Measurements from ENCODE around the gene ADGRA1.
"Not testable (repeated sequence)": the region's sequence is repeated elsewhere in the genome, so short reads cannot be mapped to it uniquely, and the experiment has no call there.

The ADGRA1 gene

DNA sequence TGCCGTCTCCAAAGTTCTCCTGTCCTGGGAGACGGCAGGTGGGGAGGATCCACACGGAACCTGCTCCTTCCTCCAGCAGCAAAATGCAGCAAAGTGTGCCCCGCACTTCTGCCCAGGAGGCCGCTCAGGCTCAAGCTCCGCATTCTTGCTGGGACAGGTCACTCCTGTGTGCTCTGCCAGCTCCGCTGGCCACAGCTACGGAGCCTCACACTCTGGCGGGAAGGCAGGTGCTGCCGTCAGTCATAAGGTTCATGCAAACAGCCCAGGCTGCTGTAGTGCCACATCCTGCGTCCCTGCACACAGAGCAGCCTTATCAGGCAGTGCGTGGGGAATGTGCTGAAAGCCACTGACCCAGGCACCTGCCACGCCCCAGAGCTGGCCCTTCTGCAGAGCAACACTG, 22.4 kb downstream of the ADGRA1 start:
- H3K4me1 ChIP-seq (ENCODE audit: insufficient read depth, low read length) = no peaks in the 10 kb centered on the region

GRCh38 chr10:133110609-133111275, 23.0 kb downstream of the ADGRA1 start:
- H3K9me3 ChIP-seq (ENCODE audit: insufficient read depth, low read depth, low read length) = peaks cover 17% of the 10 kb centered on the region
- no peak overlapping the region for H3K27ac ChIP-seq (ENCODE audit: low read length)
- no peak overlapping the region for H3K4me3 ChIP-seq (ENCODE audit: low read length)
- H3K36me3 ChIP-seq (ENCODE audit: insufficient read depth, low read depth, low read length) = no peaks in the 10 kb centered on the region
- H3K9ac ChIP-seq (ENCODE audit: low read depth, low read length) = no peak overlapping the region
- no peaks in the 10 kb centered on the region for H3K27me3 ChIP-seq (ENCODE audit: insufficient read depth, low read length)
- H3K4me1 ChIP-seq (ENCODE audit: insufficient read depth, low read length) = no peaks in the 10 kb centered on the region

More for the DNA sequence above, 22.4 kb downstream of the ADGRA1 start:
- Histone ChIP-seq H3K9ac (ENCODE audit: low read depth, low read length) (no peak overlapping the region), H3K36me3 (ENCODE audit: insufficient read depth, low read depth, low read length) (no peaks in the 10 kb centered on the region), H3K27me3 (ENCODE audit: insufficient read depth, low read length) (no peaks in the 10 kb centered on the region), H3K4me3 (ENCODE audit: low read length) (no peak overlapping the region), H3K9me3 (ENCODE audit: insufficient read depth, low read depth, low read length) (peaks cover 17% of the 10 kb centered on the region), H3K27ac (ENCODE audit: low read length) (no peak overlapping the region)

DNA sequence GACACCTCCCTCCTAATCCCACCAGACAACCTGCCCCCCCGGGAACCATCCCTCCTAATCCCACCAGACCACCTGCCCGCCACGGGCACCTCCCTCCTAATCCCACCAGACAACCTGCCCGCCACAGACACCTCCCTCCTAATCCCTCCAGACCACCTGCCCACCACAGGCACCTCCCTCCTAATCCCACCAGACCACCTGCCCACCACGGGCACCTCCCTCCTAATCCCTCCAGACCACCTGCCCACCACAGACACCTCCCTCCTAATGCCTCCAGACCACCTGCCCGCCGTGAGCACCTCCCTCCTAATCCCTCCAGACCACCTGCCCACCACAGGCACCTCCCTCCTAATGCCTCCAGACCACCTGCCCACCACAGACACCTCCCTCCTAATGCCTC, 23.9 kb downstream of the ADGRA1 start:
- not testable (repeated sequence) for H3K27me3 ChIP-seq (ENCODE audit: insufficient read depth, low read length); H3K27ac ChIP-seq (ENCODE audit: low read length); H3K4me3 ChIP-seq (ENCODE audit: low read length); H3K4me1 ChIP-seq (ENCODE audit: insufficient read depth, low read length); H3K9ac ChIP-seq (ENCODE audit: low read depth, low read length); H3K36me3 ChIP-seq (ENCODE audit: insufficient read depth, low read depth, low read length)
- peaks cover 17% of the 10 kb centered on the region for H3K9me3 ChIP-seq (ENCODE audit: insufficient read depth, low read depth, low read length)

GRCh38 chr10:133113146-133113830, 25.6 kb downstream of the ADGRA1 start:
- Histone ChIP-seq H3K4me1 (ENCODE audit: insufficient read depth, low read length) (no peaks in the 10 kb centered on the region), H3K27ac (ENCODE audit: low read length) (no peak overlapping the region), H3K27me3 (ENCODE audit: insufficient read depth, low read length) (no peaks in the 10 kb centered on the region), H3K4me3 (ENCODE audit: low read length) (no peak overlapping the region), H3K9ac (ENCODE audit: low read depth, low read length) (no peak overlapping the region), H3K9me3 (ENCODE audit: insufficient read depth, low read depth, low read length) (peaks cover 2% of the 10 kb centered on the region), H3K36me3 (ENCODE audit: insufficient read depth, low read depth, low read length) (no peaks in the 10 kb centered on the region)

DNA sequence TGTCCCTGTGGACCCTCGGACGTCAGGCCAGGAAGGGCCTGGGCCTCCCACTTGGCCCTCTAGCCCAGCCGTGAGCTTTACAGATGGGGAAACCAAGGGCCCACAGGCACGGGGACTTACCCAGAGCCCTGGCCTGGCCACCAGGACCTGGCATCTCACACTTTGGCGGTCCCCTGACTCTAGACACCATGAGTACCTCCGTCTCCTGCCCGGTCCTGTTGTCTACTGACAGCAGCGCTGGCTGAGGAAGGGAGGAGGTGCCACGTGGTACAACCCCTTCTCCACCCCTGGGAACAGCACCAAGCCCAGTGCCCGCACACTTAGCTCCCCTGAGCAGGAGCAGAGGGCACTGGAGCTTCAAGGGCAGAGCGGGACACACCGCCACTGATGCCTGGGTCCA, 26.1 kb downstream of the ADGRA1 start:
- no peaks in the 10 kb centered on the region for H3K27me3 ChIP-seq (ENCODE audit: insufficient read depth, low read length)
- H3K4me3 ChIP-seq (ENCODE audit: low read length) = no peak overlapping the region
- no peak overlapping the region for H3K27ac ChIP-seq (ENCODE audit: low read length)
- no peaks in the 10 kb centered on the region for H3K9me3 ChIP-seq (ENCODE audit: insufficient read depth, low read depth, low read length)
- no peaks in the 10 kb centered on the region for H3K4me1 ChIP-seq (ENCODE audit: insufficient read depth, low read length)
- no peaks in the 10 kb centered on the region for H3K36me3 ChIP-seq (ENCODE audit: insufficient read depth, low read depth, low read length)
- H3K9ac ChIP-seq (ENCODE audit: low read depth, low read length) = no peak overlapping the region

DNA sequence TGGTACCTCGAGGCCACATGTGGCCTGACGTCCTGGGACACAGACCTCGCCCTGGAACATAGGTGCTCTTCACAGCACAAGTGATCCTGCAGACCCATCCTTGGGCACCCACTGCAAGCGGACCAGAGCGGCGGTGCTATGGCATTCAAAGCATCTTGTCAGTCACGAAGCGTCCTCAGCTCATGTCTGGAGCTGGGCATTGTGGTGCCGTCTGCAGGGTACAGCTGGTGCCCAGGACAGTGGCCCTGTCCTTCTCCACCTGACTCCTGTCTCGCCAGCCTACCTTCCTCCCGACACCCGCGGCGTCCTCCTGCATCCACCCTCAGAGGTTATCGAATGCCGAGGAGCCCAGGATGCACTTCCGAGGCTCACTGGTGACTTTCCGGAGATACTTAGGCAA, 26.5 kb downstream of the ADGRA1 start:
- no peak overlapping the region for H3K9ac ChIP-seq (ENCODE audit: low read depth, low read length)

DNA sequence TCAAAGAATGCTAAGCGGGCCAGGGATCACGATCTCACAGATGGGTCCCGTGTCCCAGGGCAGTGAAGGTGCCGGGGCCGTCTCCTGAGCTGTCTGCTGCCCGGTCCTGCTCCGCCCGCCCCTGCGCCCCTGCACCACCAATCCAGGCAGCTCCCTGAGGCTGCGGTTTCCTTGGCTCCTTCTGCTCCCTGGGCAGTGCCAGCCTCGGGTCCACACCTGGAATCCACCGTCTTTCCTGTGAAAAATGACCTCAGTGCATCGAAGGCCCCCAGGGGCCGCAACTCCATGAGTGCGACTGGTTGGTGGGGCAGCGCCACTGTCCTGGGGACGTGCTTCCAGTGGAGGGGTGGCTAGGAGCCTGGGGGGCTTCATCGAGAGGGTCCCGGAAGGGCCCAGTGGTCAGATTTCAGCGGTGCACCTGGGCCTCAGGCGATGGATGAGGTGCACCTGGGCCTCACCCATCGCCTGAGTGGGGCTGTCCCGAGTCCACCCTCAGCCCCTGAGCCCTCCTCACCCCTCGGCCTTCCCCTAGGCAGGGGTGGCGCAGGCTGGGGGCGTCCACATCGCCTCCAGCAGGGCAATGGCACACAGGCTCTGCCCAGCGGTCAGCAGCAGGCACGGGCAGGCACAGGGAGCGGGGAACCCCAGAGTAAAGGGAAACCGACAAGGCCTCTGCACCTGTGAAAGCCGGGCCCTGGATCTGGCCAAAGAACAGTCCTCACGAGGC, 27.2 kb downstream of the ADGRA1 start:
- Histone ChIP-seq H3K36me3 (ENCODE audit: insufficient read depth, low read depth, low read length) (no peaks in the 10 kb centered on the region), H3K27ac (ENCODE audit: low read length) (no peak overlapping the region), H3K4me3 (ENCODE audit: low read length) (no peak overlapping the region), H3K9ac (ENCODE audit: low read depth, low read length) (no peak overlapping the region), H3K4me1 (ENCODE audit: insufficient read depth, low read length) (no peaks in the 10 kb centered on the region), H3K9me3 (ENCODE audit: insufficient read depth, low read depth, low read length) (no peaks in the 10 kb centered on the region), H3K27me3 (ENCODE audit: insufficient read depth, low read length) (no peaks in the 10 kb centered on the region)

More for the DNA sequence above, 26.5 kb downstream of the ADGRA1 start:
- no peaks in the 10 kb centered on the region for H3K9me3 ChIP-seq (ENCODE audit: insufficient read depth, low read depth, low read length)
- no peaks in the 10 kb centered on the region for H3K27me3 ChIP-seq (ENCODE audit: insufficient read depth, low read length)
- no peaks in the 10 kb centered on the region for H3K4me1 ChIP-seq (ENCODE audit: insufficient read depth, low read length)
- no peaks in the 10 kb centered on the region for H3K36me3 ChIP-seq (ENCODE audit: insufficient read depth, low read depth, low read length)
- no peak overlapping the region for H3K4me3 ChIP-seq (ENCODE audit: low read length)
- no peak overlapping the region for H3K27ac ChIP-seq (ENCODE audit: low read length)

- no peak overlapping the region for H3K4me3 ChIP-seq (ENCODE audit: low read length)
- no peaks in the 10 kb centered on the region for H3K9me3 ChIP-seq (ENCODE audit: insufficient read depth, low read depth, low read length)
- H3K9ac ChIP-seq (ENCODE audit: low read depth, low read length) = no peak overlapping the region; the same call in 1 of the 2 replicates
These were observed 27.7 kb downstream of the ADGRA1 start for GRCh38 chr10:133115453-133115842.

GRCh38 chr10:133115976-133116375, 28.3 kb downstream of the ADGRA1 start:
- no peaks in the 10 kb centered on the region for H3K4me1 ChIP-seq (ENCODE audit: insufficient read depth, low read length)
- H3K27ac ChIP-seq (ENCODE audit: low read length) = no peak overlapping the region
- H3K36me3 ChIP-seq (ENCODE audit: insufficient read depth, low read depth, low read length) = no peaks in the 10 kb centered on the region
- no peaks in the 10 kb centered on the region for H3K9me3 ChIP-seq (ENCODE audit: insufficient read depth, low read depth, low read length)
- no peaks in the 10 kb centered on the region for H3K27me3 ChIP-seq (ENCODE audit: insufficient read depth, low read length)
- H3K4me3 ChIP-seq (ENCODE audit: low read length) = no peak overlapping the region
- H3K9ac ChIP-seq (ENCODE audit: low read depth, low read length) = no peak overlapping the region

More at GRCh38 chr10:133115453-133115842, 27.7 kb downstream of the ADGRA1 start:
- H3K36me3 ChIP-seq (ENCODE audit: insufficient read depth, low read depth, low read length) = no peaks in the 10 kb centered on the region
- H3K27ac ChIP-seq (ENCODE audit: low read length) = no peak overlapping the region
- no peaks in the 10 kb centered on the region for H3K27me3 ChIP-seq (ENCODE audit: insufficient read depth, low read length)
- H3K4me1 ChIP-seq (ENCODE audit: insufficient read depth, low read length) = no peaks in the 10 kb centered on the region

DNA sequence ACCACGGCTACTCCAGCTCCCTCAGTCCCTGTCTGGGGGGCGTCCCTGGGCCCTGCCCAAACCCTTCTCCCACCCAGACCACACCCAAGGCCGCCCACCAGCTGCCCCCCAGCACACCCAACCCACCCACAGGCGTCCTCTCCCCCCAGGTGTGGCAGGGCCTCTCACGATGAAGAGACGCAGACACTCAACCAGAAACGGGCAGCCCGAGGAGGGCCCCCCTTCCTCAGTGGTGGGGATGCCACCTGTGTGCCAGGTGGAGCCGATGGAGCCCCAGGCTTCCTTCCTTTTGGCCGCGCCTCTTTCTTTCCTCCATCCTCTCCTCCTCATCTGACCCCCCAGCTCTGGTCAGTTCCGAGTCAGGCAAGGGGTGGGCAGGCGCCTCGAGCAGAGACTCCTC, 28.7 kb downstream of the ADGRA1 start:
- Histone ChIP-seq H3K27me3 (ENCODE audit: insufficient read depth, low read length) (no peaks in the 10 kb centered on the region), H3K36me3 (ENCODE audit: insufficient read depth, low read depth, low read length) (no peaks in the 10 kb centered on the region), H3K9ac (ENCODE audit: low read depth, low read length) (no peak overlapping the region), H3K4me3 (ENCODE audit: low read length) (no peak overlapping the region), H3K4me1 (ENCODE audit: insufficient read depth, low read length) (no peaks in the 10 kb centered on the region), H3K9me3 (ENCODE audit: insufficient read depth, low read depth, low read length) (no peaks in the 10 kb centered on the region), H3K27ac (ENCODE audit: low read length) (no peak overlapping the region)

- H3K4me3 ChIP-seq (ENCODE audit: low read length) = no peak overlapping the region
- no peaks in the 10 kb centered on the region for H3K36me3 ChIP-seq (ENCODE audit: insufficient read depth, low read depth, low read length)
- no peak overlapping the region for H3K9ac ChIP-seq (ENCODE audit: low read depth, low read length)
- no peak overlapping the region for H3K27ac ChIP-seq (ENCODE audit: low read length)
- no peaks in the 10 kb centered on the region for H3K9me3 ChIP-seq (ENCODE audit: insufficient read depth, low read depth, low read length)
- no peaks in the 10 kb centered on the region for H3K4me1 ChIP-seq (ENCODE audit: insufficient read depth, low read length)
- no peaks in the 10 kb centered on the region for H3K27me3 ChIP-seq (ENCODE audit: insufficient read depth, low read length)
These were observed 29.4 kb downstream of the ADGRA1 start for GRCh38 chr10:133117036-133117687.

All from iPS-20b (cell line).